GM18873 (cell line): Measurements from ENCODE around the gene CITED4.

Experiments used
- ATAC-seq: cut with Tn5 transposase; IDR thresholded peaks from one replicate; pipeline ENCODE4 v1.9.1; 2021; ENCODE audit warnings: mild to moderate bottlenecking, moderate library complexity, moderate number of reproducible peaks; ENCODE audit not compliant: unreplicated experiment, low FRiP score

Gene CITED4

GRCh38 chr1:40817791-40818263, 44.3 kb downstream of the CITED4 start:
- ATAC-seq, result no peak

GRCh38 chr1:40815420-40815819, 46.7 kb downstream of the CITED4 start:
- ATAC-seq, result no peak
